Breast epithelium (tissue), 3 donors: Measurements from ENCODE around the gene SHROOM3.

Experiments
- POLR2A ChIP-seq: fragments of 450-650 bp; IDR thresholded peaks from one replicate; pipeline ENCODE4 v1.6.1; 2016; ENCODE audit warnings: antibody characterized with exemption, mild to moderate bottlenecking, moderate library complexity
- TF ChIP-seq, protein P1 (sequence below), 3 donors: fragments of 450-650 bp; IDR thresholded peaks; one replicate each; pipeline ENCODE4 v1.5.1; 2016 to 2017; ENCODE audit warnings: antibody characterized with exemption in 3 of 3, mild to moderate bottlenecking in 3 of 3, moderate library complexity in 3 of 3

DNA sequence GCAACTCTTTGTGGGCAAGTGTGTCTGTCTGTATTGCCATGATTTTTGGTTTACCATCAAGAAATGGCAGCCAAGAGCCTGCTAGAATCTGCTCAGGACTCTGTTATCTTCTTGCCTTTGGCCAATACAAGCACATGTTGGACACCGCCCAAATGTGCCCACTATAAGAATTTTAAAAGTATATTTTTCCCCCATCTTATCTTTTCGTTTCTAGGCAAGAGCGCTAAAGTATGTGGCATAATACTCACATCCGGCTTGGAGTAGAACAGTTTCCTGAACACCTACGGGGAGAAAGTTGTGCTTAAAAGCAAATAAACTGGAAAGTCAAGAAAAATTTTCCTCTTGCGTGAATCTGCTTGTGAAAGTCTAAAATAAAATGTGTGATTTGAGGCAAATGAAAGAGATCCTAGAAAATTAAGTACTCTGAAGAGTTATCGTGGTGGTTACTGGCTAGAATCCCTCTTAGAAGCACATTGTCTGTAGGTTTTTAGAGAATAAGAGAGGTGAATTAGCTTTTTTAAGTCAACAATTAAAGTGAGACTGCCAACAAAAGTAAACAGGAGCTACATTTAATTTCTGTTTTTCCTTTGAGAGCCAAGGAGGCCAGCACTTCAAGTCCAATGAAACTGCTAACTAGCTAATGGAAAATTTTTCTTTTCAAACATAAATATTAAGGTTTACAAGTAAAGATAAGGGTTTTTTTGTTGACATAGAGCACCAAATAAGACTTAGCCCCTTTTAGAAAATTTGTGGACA, 242.7 kb downstream of the SHROOM3 start:
- TF ChIP-seq, protein P1, sequence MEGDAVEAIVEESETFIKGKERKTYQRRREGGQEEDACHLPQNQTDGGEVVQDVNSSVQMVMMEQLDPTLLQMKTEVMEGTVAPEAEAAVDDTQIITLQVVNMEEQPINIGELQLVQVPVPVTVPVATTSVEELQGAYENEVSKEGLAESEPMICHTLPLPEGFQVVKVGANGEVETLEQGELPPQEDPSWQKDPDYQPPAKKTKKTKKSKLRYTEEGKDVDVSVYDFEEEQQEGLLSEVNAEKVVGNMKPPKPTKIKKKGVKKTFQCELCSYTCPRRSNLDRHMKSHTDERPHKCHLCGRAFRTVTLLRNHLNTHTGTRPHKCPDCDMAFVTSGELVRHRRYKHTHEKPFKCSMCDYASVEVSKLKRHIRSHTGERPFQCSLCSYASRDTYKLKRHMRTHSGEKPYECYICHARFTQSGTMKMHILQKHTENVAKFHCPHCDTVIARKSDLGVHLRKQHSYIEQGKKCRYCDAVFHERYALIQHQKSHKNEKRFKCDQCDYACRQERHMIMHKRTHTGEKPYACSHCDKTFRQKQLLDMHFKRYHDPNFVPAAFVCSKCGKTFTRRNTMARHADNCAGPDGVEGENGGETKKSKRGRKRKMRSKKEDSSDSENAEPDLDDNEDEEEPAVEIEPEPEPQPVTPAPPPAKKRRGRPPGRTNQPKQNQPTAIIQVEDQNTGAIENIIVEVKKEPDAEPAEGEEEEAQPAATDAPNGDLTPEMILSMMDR (IDR thresholded peaks at IDR 0.05): no peak
- no peak for TF ChIP-seq POLR2A
